B cell (primary cell): ENCODE results near the gene PPM1G. TPM values are rescaled to one million over a fixed set of nuclear protein-coding genes. Genes with fewer than 3 reads are reported as not detected.

ENCODE experiments used
- ATAC-seq: fragments of 200-7000 bp; cut with Tn5 transposase; one replicate; pipeline ENCODE4 v1.10.0; 2021; ENCODE audit warnings: low read depth, mild to moderate bottlenecking, moderate number of reproducible peaks, moderate library complexity
- CTCF ChIA-PET: fragments of 350-600 bp; sonication (Branson Sonifier 250); formaldehyde crosslinking; loops from one replicate; lab custom pipeline; 2021; ENCODE audit warnings: antibody characterized with exemption, inconsistent platforms; lab: Charles Lee
- POLR2A ChIA-PET: fragments of 350-600 bp; sonication (Branson Sonifier 250); formaldehyde crosslinking; loops from one replicate; lab custom pipeline; 2021; ENCODE audit warnings: antibody characterized with exemption; lab: Charles Lee
- DNase-seq: peaks from one replicate; pipeline ENCODE4 v3.0.0; 2013
- H2AFZ ChIP-seq: 2 replicates; pipeline ENCODE4 v1.6.1; 2012; ENCODE audit warnings: mild to moderate bottlenecking, low read depth, low read length; ENCODE audit not compliant: insufficient read depth, poor library complexity, severe bottlenecking
- H3K27ac ChIP-seq, 2 donors: 1 replicate in 1 of 2; 2 replicates in 1 of 2; pipeline ENCODE4 v1.5.1; 2012 to 2013; ENCODE audit warnings: low read length in 2 of 2, mild to moderate bottlenecking in 2 of 2, moderate library complexity in 1 of 2
- H3K27me3 ChIP-seq, 4 experiments: fragments of 200-600 bp in 1 of 4; sonication (generic) in 1 of 4; replicated peaks in 1 of 4; 1 replicate in 2 of 4; 2 replicates in 2 of 4; pipeline versions ENCODE4 v1.6.1 to v1.7.0; 2013 to 2016; ENCODE audit warnings: low read length in 3 of 4, mild to moderate bottlenecking in 2 of 4, mixed read lengths in 1 of 4, moderate library complexity in 1 of 4; ENCODE audit not compliant: insufficient read depth in 4 of 4, control insufficient read depth in 3 of 4; ENCODE audit errors: control extremely low read depth in 1 of 4
- H3K36me3 ChIP-seq, 2 experiments: replicated peaks in 1 of 2; 1 replicate in 1 of 2; 2 replicates in 1 of 2; pipeline versions ENCODE4 v1.6.1 to v1.7.1; 2013; ENCODE audit warnings: low read length in 1 of 2; ENCODE audit not compliant: insufficient read depth in 2 of 2, control insufficient read depth in 1 of 2; ENCODE audit errors: control extremely low read depth in 1 of 2, extremely low read depth in 1 of 2
- H3K4me1 ChIP-seq, 2 donors: fragments of 200-600 bp in 1 of 2; sonication (generic) in 1 of 2; 1 replicate in 1 of 2; 2 replicates in 1 of 2; pipeline versions ENCODE4 v1.5.1 to v1.6.1; 2013 to 2017; ENCODE audit warnings: low read length in 2 of 2; ENCODE audit not compliant: control insufficient read depth in 2 of 2, insufficient read depth in 2 of 2
- H3K4me2 ChIP-seq: replicated peaks from 2 replicates; pipeline ENCODE3; 2012; ENCODE audit warnings: mild to moderate bottlenecking, low read depth, low read length; ENCODE audit not compliant: poor library complexity, severe bottlenecking
- H3K4me3 ChIP-seq, 5 experiments: fragments of 200-600 bp in 1 of 5; sonication (generic) in 1 of 5; 1 replicate in 3 of 5; 2 replicates in 2 of 5; pipeline versions ENCODE4 v1.5.1 to v1.7.0; 2011 to 2016; ENCODE audit warnings: low read length in 4 of 5, mild to moderate bottlenecking in 4 of 5, low read depth in 2 of 5, control low read depth in 1 of 5, moderate library complexity in 1 of 5; ENCODE audit not compliant: insufficient read depth in 1 of 5; ENCODE audit errors: control extremely low read depth in 1 of 5, extremely low read depth in 1 of 5
- H3K79me2 ChIP-seq: fragments of 200-600 bp; sonication (generic); one replicate; pipeline ENCODE4 v1.6.0; 2016; ENCODE audit warnings: low read length; ENCODE audit not compliant: control insufficient read depth, insufficient read depth
- H3K9ac ChIP-seq: fragments of 200-600 bp; sonication (generic); 2 replicates; pipeline ENCODE4 v1.6.1; 2017; ENCODE audit warnings: mild to moderate bottlenecking, low read length, moderate library complexity
- H3K9me3 ChIP-seq, 3 donors: one replicate each; pipeline versions ENCODE4 v1.6.1 to v1.7.1; 2013; ENCODE audit warnings: low read length in 2 of 3; ENCODE audit not compliant: control insufficient read depth in 2 of 3, insufficient read depth in 1 of 3; ENCODE audit errors: control extremely low read depth in 1 of 3
- H4K20me1 ChIP-seq: 2 replicates; pipeline ENCODE4 v1.6.0; 2012; ENCODE audit warnings: mild to moderate bottlenecking, low read length; ENCODE audit not compliant: insufficient read depth, control insufficient read depth, poor library complexity, severe bottlenecking
- H3K27ac Mint-ChIP-seq: one replicate; pipeline ENCODE4 v1.8.0; 2021; ENCODE audit warnings: mixed read lengths
- H3K27me3 Mint-ChIP-seq: one replicate; pipeline ENCODE4 v1.8.0; 2021; ENCODE audit warnings: mixed read lengths
- H3K4me1 Mint-ChIP-seq: one replicate; pipeline ENCODE4 v1.8.0; 2021; ENCODE audit warnings: mixed read lengths
- H3K4me3 Mint-ChIP-seq: one replicate; pipeline ENCODE4 v1.8.0; 2021; ENCODE audit warnings: mixed read lengths
- H3K9me3 Mint-ChIP-seq: one replicate; pipeline ENCODE4 v1.8.0; 2022; ENCODE audit warnings: mixed read lengths; ENCODE audit not compliant: insufficient read depth
- EZH2 ChIP-seq: IDR thresholded peaks from 2 replicates; pipeline ENCODE4 v1.6.1; 2012; ENCODE audit warnings: borderline replicate concordance, low read depth, mild to moderate bottlenecking, moderate library complexity, low read length; ENCODE audit not compliant: insufficient read depth, poor library complexity, severe bottlenecking
- WGBS: methylation state at CpG from one replicate; pipeline ENCODE4 v1.1.5; 2013; ENCODE audit warnings: missing lambda C conversion rate; ENCODE audit not compliant: insufficient coverage; 5-methylcytosine and 5-hydroxymethylcytosine counted together
- intact Hi-C: fragments of 100-400 bp; cut with micrococcal nuclease; formaldehyde crosslinking; loops from one replicate; pipeline ENCODE4 v1.10.0; 2022
- polyA plus RNA-seq: library from polyadenylated mRNA; depleted of rRNA; stranded (reverse); fragments of >200 nt; gene quantifications from 2 replicates; pipeline ENCODE4 v1.2.3, GENCODE V29; 2012
- total RNA-seq, 2 donors: library from RNA; stranded (reverse); fragments of 120-200 nt in 1 of 2; gene quantifications; 1 replicate in 1 of 2; 2 replicates in 1 of 2; pipeline versions ENCODE4 v1.2.3 to v1.2.4, GENCODE V29; 2013 to 2022
- TF ChIP-seq, protein P1 (sequence below): fragments of 200-600 bp; IDR thresholded peaks from one replicate; pipeline ENCODE4 v1.8.0; 2022; ENCODE audit warnings: antibody characterized with exemption, mild to moderate bottlenecking

PPM1G gene
- total and polyA plus RNA-seq, 2 donors (not counting 1 experiment from before 2014, with no cell fraction given) = 23.7 to 48.9 TPM

DNA sequence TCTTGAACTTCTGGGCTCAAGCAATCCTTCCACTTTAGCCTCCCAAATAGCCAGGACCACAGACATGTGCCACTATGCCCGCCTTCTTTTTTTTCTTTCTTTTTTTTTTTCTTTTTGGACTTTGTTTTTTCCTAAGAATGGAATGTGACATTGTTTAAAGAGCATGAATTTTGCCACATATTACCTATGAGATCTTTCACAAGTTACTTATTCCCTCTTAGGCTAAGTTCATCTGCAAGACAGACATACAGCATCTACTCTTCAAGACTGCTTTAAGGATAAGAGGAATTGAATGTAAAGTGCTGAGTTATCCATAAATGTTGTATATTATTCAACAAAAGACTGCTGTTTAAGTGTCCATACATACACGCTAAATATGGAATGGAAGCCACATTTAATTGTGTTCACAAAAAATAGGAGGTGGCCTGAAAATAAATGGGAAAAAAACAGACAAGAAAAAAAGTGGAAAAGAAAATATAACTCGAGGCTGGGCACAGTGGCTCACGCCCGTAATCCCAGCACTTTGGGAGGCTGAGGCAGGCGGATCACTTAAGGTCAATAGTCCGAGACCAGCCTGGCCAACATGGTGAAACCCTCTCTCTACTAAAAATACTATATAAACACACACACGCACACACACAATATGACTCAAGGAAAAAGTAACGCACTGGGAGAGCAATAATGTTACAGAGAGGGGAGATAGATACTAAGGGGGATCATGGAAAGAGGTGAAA, 3.2 kb upstream of the PPM1G start:
- Mint-ChIP-seq H3K27ac (no peak overlapping the region), H3K4me3 (no peak overlapping the region), H3K27me3 (peaks cover 15% of the 10 kb centered on the region), H3K9me3 (no peaks in the 10 kb centered on the region), H3K4me1 (peaks cover 17% of the 10 kb centered on the region)
- POLR2A ChIA-PET = no interaction called here
- H3K9me3 ChIP-seq = no peaks in the 10 kb centered on the region
- H3K4me1 ChIP-seq = peaks cover 11 to 19% of the 10 kb centered on the region in 2 donors
- H3K36me3 ChIP-seq = peaks cover 0 to under 1% of the 10 kb centered on the region in 2 experiments
- no peak overlapping the region for H3K9ac ChIP-seq
- CTCF ChIA-PET = no interaction called here
- WGBS = no CpG with 5 or more reads among the region's 9 CpGs
- DNase-seq (no peak), ATAC-seq (no peak)
- no peak overlapping the region for H3K4me3 ChIP-seq
- H2AFZ ChIP-seq = no peak overlapping the region
- intact Hi-C loops = no loop called here
- peaks cover 3% of the 10 kb centered on the region for H4K20me1 ChIP-seq
- no peak for TF ChIP-seq EZH2
- TF ChIP-seq, protein P1, sequence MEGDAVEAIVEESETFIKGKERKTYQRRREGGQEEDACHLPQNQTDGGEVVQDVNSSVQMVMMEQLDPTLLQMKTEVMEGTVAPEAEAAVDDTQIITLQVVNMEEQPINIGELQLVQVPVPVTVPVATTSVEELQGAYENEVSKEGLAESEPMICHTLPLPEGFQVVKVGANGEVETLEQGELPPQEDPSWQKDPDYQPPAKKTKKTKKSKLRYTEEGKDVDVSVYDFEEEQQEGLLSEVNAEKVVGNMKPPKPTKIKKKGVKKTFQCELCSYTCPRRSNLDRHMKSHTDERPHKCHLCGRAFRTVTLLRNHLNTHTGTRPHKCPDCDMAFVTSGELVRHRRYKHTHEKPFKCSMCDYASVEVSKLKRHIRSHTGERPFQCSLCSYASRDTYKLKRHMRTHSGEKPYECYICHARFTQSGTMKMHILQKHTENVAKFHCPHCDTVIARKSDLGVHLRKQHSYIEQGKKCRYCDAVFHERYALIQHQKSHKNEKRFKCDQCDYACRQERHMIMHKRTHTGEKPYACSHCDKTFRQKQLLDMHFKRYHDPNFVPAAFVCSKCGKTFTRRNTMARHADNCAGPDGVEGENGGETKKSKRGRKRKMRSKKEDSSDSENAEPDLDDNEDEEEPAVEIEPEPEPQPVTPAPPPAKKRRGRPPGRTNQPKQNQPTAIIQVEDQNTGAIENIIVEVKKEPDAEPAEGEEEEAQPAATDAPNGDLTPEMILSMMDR = no peak
- H3K27ac ChIP-seq = no peak overlapping the region
- H3K4me2 ChIP-seq = no peak overlapping the region
- H3K79me2 ChIP-seq = peaks cover 23% of the 10 kb centered on the region
- no peaks in the 10 kb centered on the region for H3K27me3 ChIP-seq
